Thymus (tissue), 11 donors: ENCODE measurements around the gene SLC16A8. TPM values are rescaled to one million over a fixed set of nuclear protein-coding genes. Genes with fewer than 3 reads are reported as not detected.

ENCODE experiments used
- DNase-seq, 9 donors: peaks; one replicate each; pipeline ENCODE4 v3.0.0-alpha.2; 2013; ENCODE audit warnings: low spot score in 9 of 9, low read depth in 6 of 9, missing footprints in 1 of 9
- H3K27ac ChIP-seq, 2 donors: one replicate each; pipeline ENCODE4 v1.5.1; 2013; ENCODE audit warnings: control low read depth in 1 of 2, low read depth in 1 of 2, low read length in 1 of 2, mild to moderate bottlenecking in 1 of 2, moderate library complexity in 1 of 2
- H3K27me3 ChIP-seq, 2 donors: one replicate each; pipeline ENCODE4 v1.5.1; 2013; ENCODE audit warnings: low read length in 1 of 2; ENCODE audit not compliant: control insufficient read depth in 2 of 2, insufficient read depth in 1 of 2
- H3K36me3 ChIP-seq, 2 donors: one replicate each; pipeline ENCODE4 v1.5.1; 2013; ENCODE audit warnings: low read length in 1 of 2, mild to moderate bottlenecking in 1 of 2, moderate library complexity in 1 of 2; ENCODE audit not compliant: control insufficient read depth in 2 of 2, insufficient read depth in 2 of 2
- H3K4me1 ChIP-seq, 2 donors: one replicate each; pipeline ENCODE4 v1.5.1; 2013; ENCODE audit warnings: low read length in 2 of 2; ENCODE audit not compliant: control insufficient read depth in 2 of 2, insufficient read depth in 2 of 2
- H3K4me3 ChIP-seq, 2 donors: one replicate each; pipeline ENCODE4 v1.5.1; 2013; ENCODE audit warnings: low read length in 2 of 2, control low read depth in 1 of 2, mild to moderate bottlenecking in 1 of 2
- H3K9me3 ChIP-seq, 2 donors: one replicate each; pipeline ENCODE4 v1.5.1; 2013; ENCODE audit warnings: low read length in 1 of 2, mild to moderate bottlenecking in 1 of 2; ENCODE audit not compliant: control insufficient read depth in 2 of 2, insufficient read depth in 1 of 2
- WGBS: extraction: QIAGEN DNeasy Blood & Tissue Kit; methylation state at CpG from one replicate; pipeline ENCODE4 v1.1.7; 2013; 5-methylcytosine and 5-hydroxymethylcytosine counted together
- polyA plus RNA-seq: library from polyadenylated mRNA; stranded (reverse); fragments of 200-250 nt; gene quantifications from one replicate; pipeline ENCODE4 v1.2.3, GENCODE V29; 2013
- total RNA-seq: library from RNA; stranded (reverse); fragments of 120-200 nt; gene quantifications from one replicate; pipeline ENCODE4 v1.2.4, GENCODE V29; 2013
- donor health status: healthy.

SLC16A8 gene
- total and polyA plus RNA-seq, 2 donors: 1.1 to 1.3 TPM

DNA sequence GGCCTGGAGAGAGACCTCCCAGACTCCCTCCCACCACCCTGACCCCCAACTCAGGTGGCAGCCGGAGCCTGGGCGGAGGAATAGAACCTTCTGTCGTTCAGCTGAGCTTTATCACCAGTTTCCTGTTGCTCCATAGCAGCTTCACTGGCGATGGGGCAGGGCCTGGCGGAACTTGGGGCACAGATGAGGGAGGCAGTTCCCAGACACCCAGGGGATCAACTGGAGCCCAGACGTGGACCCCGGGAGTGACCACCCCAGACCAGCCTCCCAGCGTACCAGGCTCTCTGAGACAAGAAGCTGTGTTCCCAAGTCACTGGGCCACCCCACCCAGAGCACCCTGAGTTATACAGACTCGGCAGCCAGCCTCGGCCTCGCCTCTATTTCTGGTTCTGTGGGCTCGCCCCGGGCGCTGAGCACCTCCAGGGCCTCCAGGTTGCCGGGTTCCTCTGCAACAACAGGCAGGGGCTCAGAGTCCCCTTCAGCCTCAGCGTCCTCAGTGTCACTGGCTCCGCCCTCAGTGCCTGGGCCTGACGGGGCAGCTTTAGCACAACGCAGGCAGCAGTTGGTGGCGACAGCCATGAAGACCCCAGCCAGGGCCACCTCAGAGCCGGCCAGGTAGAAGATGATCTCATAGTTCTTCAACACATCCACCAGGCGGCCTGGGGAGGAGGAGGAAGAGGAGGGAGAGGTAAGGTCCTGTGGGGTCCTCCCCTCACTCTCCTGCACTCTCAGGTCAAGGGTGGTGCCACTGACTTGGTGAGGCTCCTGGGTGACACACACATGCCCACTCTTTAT is 5.7 kb downstream of the SLC16A8 start:
- DNase-seq: no peak
- no peaks in the 10 kb centered on the region for H3K9me3 ChIP-seq
- H3K27me3 ChIP-seq: peaks cover 35 to 50% of the 10 kb centered on the region in 2 donors
- peaks cover 0 to 16% of the 10 kb centered on the region in 2 donors for H3K4me1 ChIP-seq
- no peak overlapping the region for H3K4me3 ChIP-seq
- 85% methylated on average over 22 of the region's 22 CpGs for WGBS
- no peak overlapping the region for H3K27ac ChIP-seq
- H3K36me3 ChIP-seq: peaks cover 1 to 4% of the 10 kb centered on the region in 2 donors

DNA sequence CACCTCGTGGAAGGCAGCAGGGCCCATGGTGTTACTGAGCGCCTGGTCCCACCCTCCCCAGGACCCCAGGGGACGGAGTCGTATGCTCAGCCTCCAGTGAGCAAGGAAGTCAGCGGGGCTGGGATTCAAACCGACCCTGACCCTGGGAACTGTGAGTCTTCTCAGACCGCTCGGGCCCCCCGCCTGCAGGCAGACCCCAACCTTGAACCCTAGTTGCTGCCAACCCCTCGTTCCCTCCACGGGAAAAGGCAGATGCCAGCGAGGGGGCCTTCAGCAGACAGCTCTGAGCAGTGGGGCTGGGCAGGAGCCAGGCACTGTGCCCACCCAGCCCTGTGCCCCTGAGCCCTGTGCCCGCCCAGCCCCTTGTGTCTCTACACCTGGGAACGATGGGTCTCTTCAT is 6.4 kb downstream of the SLC16A8 start:
- no peak overlapping the region for H3K4me3 ChIP-seq
- H3K36me3 ChIP-seq: peaks cover 7 to 8% of the 10 kb centered on the region in 2 donors
- no peak for DNase-seq
- peaks cover 29 to 44% of the 10 kb centered on the region in 2 donors for H3K27me3 ChIP-seq
- H3K4me1 ChIP-seq: peaks cover 0 to 16% of the 10 kb centered on the region in 2 donors
- no peaks in the 10 kb centered on the region for H3K9me3 ChIP-seq
- 89% methylated on average over 14 of the region's 14 CpGs for WGBS
- no peak overlapping the region for H3K27ac ChIP-seq

DNA sequence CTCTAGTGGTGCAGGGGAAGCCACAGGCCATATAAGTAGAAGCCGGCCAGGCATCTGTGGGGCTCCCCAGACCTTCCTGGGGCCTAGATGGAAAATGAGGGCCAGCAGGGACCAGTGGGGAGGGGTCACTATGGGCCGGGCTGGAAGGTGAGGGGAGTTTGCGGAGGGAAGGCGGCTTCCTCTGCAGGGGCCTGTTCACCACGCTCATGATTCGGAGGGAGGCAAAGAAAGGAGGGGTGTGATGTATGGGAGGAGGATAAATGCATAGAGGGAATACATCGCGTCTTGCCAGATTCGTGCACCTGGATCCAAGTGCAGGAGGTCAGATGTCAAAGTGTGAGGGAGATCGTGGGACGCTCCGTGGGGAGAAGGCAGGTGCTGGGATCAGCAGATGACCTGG is 6.9 kb downstream of the SLC16A8 start:
- WGBS: 94% methylated on average over 12 of the region's 12 CpGs
- Histone ChIP-seq H3K4me1 (peaks cover 0 to 12% of the 10 kb centered on the region in 2 donors), H3K36me3 (peaks cover 9 to 10% of the 10 kb centered on the region in 2 donors), H3K27ac (no peak overlapping the region), H3K4me3 (no peak overlapping the region), H3K9me3 (no peaks in the 10 kb centered on the region), H3K27me3 (peaks cover 24 to 39% of the 10 kb centered on the region in 2 donors)
- no peak for DNase-seq

DNA sequence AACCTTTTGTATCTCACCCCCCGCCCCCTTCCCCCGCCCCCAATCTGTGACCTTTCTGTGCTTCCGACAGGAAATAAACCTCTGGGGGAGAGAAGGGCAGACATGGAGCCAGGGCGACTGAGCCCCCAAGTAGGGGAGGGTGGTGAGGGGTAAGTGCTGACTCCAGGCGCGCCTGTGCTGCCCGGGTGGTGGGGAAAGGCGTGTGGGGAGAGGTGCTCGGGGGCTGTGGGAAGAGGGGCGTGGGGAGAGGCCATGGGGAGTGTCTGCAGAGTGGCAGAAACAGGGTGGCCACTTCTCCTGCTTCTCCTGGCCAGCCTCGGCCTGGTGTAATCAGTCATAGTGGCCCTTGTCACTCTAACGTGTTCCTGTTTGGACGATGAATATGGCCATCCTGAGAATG is 8.0 kb downstream of the SLC16A8 start:
- Histone ChIP-seq H3K27me3 (peaks cover 13 to 28% of the 10 kb centered on the region in 2 donors), H3K36me3 (peaks cover 9 to 10% of the 10 kb centered on the region in 2 donors), H3K27ac (no peak overlapping the region), H3K4me1 (peaks cover 0 to 8% of the 10 kb centered on the region in 2 donors), H3K4me3 (no peak overlapping the region), H3K9me3 (no peaks in the 10 kb centered on the region)
- DNase-seq: peak in 1 of 9 donors; percentile 48
- 95% methylated on average over 13 of the region's 13 CpGs for WGBS

DNA sequence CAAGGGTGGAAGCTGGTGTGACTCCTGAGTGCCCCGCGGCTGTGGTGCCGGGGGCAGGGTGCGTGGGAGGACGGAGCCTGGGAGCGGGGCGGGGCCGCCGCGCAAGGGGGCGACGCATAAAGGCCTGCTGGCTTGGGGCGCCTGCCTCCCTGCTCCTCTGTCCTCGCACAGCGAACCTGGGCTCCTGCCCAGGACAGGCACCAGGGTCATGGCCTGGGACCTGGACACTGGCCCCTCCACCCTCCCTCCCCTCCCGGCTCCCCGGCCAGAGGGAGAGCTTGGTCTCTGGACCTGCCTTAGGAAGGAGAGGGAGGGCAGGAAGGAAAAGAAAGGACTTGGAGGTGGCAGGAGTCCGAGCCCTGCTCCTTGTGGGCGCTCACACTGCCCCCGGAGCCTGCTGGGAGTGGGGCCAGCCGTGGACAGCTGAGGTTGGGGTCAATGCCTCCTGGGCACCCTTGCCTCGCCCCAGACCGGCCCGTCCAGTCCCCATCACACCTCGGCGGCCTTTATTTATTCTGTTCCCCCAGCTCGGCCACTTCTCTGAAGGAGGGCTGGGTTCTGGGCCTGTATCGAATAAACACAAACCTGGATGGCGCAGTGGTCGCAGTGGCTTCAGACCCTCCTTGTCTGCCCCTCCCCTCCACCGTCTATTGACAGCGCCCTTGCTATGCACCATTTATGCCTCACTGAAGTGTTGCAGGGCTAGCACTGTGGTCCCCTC is 8.7 kb downstream of the SLC16A8 start:
- Histone ChIP-seq H3K4me3 (no peak overlapping the region), H3K4me1 (peaks cover 0 to 5% of the 10 kb centered on the region in 2 donors), H3K36me3 (peaks cover 9 to 15% of the 10 kb centered on the region in 2 donors), H3K9me3 (no peaks in the 10 kb centered on the region), H3K27me3 (peaks cover 7 to 21% of the 10 kb centered on the region in 2 donors), H3K27ac (no peak overlapping the region)
- no peak for DNase-seq
- 96% methylated on average over 32 of the region's 32 CpGs for WGBS

DNA sequence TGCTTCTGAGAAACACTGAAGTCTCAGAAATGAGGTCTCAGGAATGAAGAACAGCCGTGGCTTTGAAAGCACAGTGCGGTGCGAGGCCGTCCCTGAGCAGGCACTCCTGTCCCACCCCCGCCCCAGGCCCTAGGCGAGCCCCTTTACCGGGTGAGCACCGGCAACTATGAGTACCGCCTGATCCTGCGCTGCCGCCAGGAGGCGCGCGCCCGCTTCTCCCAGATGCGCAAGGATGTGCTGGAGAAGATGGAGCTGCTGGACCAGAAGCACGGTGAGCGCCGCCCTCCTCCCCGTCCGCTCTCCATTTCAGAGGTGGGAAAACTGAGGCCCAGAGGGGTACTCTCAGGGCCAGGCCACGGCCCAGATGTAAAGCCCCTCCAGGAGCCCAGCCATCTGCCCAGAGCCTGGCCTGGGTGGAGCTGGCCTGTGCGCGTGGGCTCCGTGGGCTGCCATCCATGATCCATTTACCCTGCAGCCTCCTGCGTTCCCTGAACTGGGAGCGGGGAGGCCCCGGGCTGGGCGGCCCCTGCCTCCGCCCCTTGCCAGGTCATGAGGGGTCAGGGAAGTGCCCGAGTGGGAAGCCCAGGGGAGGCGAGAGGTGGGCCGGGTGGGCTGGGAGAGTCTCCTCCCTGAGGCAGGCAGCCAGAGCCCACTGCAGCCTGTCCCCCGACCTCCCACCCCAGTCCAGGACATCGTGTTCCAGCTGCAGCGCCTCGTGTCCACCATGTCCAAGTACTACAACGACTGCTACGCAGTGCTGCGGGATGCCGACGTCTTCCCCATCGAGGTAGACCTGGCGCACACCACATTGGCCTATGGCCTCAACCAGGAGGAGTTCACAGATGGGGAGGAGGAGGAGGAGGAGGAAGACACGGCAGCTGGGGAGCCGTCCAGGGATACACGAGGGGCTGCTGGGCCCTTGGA is 9.5 kb downstream of the SLC16A8 start:
- Histone ChIP-seq H3K9me3 (no peaks in the 10 kb centered on the region), H3K27me3 (peaks cover 2 to 13% of the 10 kb centered on the region in 2 donors), H3K36me3 (peaks cover 9 to 15% of the 10 kb centered on the region in 2 donors), H3K27ac (no peak overlapping the region), H3K4me1 (peaks cover 0 to 5% of the 10 kb centered on the region in 2 donors), H3K4me3 (no peak overlapping the region)
- WGBS: 97% methylated on average over 47 of the region's 47 CpGs
- no peak for DNase-seq

DNA sequence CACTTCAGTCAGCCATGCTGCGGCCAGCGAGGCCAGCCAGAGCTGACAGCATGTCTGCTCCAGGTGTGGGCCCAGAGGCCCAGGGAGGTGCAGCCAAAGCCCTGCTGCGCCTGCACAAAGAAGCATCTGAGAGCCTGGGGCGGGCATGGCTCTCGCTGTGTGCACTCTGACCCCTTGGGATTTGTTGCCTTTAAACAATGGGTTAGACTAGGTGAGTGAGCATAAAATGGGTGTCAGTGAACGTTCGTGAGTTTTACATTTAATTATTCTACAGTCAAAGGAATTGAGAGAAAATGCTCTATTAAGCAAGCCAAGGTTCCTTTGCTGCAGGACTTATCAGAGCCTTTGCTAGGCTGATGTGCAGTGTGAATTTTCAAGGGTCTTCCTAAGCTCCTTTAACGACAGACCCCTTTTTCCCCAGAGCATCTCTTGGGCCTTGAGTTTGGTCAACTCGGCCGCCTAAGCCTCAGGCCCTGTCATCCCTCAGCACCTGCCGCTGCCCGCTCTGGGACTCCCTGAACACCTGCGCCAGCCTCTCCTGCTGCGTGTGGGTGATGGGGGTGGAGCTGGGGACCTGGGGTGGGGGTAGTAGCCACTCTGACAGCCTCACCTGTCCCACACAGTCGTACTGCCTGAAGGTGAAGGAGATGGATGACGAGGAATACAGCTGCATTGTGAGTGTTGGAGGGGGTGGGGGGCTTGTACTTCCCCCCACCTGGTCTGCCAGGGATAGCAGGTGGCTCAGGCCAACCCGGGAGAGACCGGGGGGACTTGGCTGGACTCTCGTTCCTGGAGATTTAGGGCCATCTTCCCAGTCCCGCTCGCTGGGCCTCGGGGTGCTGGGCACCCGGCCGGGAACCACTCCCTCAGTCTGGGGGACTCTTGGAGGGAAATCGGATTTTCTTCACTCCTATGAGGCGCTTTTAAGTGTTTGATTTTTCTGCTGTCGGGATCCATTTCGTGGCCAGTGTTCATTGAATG is 10.5 kb downstream of the SLC16A8 start:
- no peaks in the 10 kb centered on the region for H3K9me3 ChIP-seq
- peaks cover 0 to 5% of the 10 kb centered on the region in 2 donors for H3K4me1 ChIP-seq
- no peak overlapping the region for H3K27ac ChIP-seq
- H3K4me3 ChIP-seq: no peak overlapping the region
- H3K27me3 ChIP-seq: peaks cover 0 to 4% of the 10 kb centered on the region in 2 donors
- H3K36me3 ChIP-seq: peaks cover 9 to 21% of the 10 kb centered on the region in 2 donors
- WGBS: 96% methylated on average over 28 of the region's 28 CpGs
- DNase-seq: no peak
